ENCODE data around the gene DGKE. TPM values are rescaled to one million over a fixed set of nuclear protein-coding genes. Genes with fewer than 3 reads are reported as not detected.

The DGKE gene
- total RNA-seq, 1 experiment from 2014 or later: 10.0 TPM

- no peak for TF ChIP-seq CTCF (IDR thresholded peaks at IDR 0.05; ENCODE audit: unreplicated experiment)
- no peak overlapping the region for H3K4me3 Mint-ChIP-seq (ENCODE audit: low read depth, unreplicated experiment)
- H3K27ac Mint-ChIP-seq (ENCODE audit: unreplicated experiment): no peak overlapping the region
- H3K27me3 Mint-ChIP-seq (ENCODE audit: unreplicated experiment): no peaks in the 10 kb centered on the region
- CTCF ChIA-PET: no interaction called here
- H3K36me3 Mint-ChIP-seq (ENCODE audit: insufficient read depth, unreplicated experiment): no peaks in the 10 kb centered on the region
- no peaks in the 10 kb centered on the region for H3K9me3 Mint-ChIP-seq (ENCODE audit: low read depth, unreplicated experiment)
- intact Hi-C loops (cut with micrococcal nuclease; ENCODE audit: unreplicated experiment): no loop called here
- no peak for DNase-seq
- no TSS peak for BruUV-seq (replicated peaks)
- H3K4me1 Mint-ChIP-seq (ENCODE audit: low read depth, unreplicated experiment): no peaks in the 10 kb centered on the region
These were observed 13.2 kb downstream of the DGKE start for GRCh38 chr17:56847106-56847505.

- DNase-seq: no peak
- Mint-ChIP-seq H3K4me3 (ENCODE audit: low read depth, unreplicated experiment) (no peak overlapping the region), H3K4me1 (ENCODE audit: low read depth, unreplicated experiment) (no peaks in the 10 kb centered on the region), H3K9me3 (ENCODE audit: low read depth, unreplicated experiment) (no peaks in the 10 kb centered on the region), H3K36me3 (ENCODE audit: insufficient read depth, unreplicated experiment) (no peaks in the 10 kb centered on the region), H3K27ac (ENCODE audit: unreplicated experiment) (no peak overlapping the region), H3K27me3 (ENCODE audit: unreplicated experiment) (no peaks in the 10 kb centered on the region)
- TF ChIP-seq CTCF (IDR thresholded peaks at IDR 0.05; ENCODE audit: unreplicated experiment): no peak
- no TSS peak for BruUV-seq (replicated peaks)
- intact Hi-C loops (cut with micrococcal nuclease; ENCODE audit: unreplicated experiment): no loop called here
- CTCF ChIA-PET: no interaction called here
These were observed 15.2 kb downstream of the DGKE start for GRCh38 chr17:56849131-56849530.

DNA sequence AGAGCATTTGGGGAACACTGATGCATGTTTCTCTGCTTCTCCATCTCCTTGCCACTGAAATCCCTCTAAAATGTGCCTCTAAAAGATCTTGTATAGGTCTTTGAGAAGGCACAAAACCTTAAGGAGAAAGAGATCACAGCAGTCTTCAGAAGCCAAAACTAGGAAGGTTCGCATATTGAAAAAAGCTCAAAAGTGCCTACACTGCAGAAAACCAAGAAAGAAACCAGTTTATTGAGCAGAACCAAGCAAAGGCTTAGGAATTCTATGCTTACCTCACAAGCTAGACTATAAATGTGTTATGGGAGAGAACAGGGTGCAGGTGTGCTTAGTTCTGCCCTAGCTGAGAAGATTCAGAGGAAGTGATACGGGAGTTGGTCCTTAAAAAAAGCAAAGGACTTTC is 16.6 kb downstream of the DGKE start:
- TF ChIP-seq CTCF (IDR thresholded peaks at IDR 0.05; ENCODE audit: unreplicated experiment): no peak
- intact Hi-C loops (cut with micrococcal nuclease; ENCODE audit: unreplicated experiment): no loop called here
- H3K9me3 Mint-ChIP-seq (ENCODE audit: low read depth, unreplicated experiment): no peaks in the 10 kb centered on the region
- DNase-seq: no peak
- no peak overlapping the region for H3K27ac Mint-ChIP-seq (ENCODE audit: unreplicated experiment)
- H3K27me3 Mint-ChIP-seq (ENCODE audit: unreplicated experiment): no peaks in the 10 kb centered on the region
- CTCF ChIA-PET: interaction anchor here (1.1 kb wide), 1 partner anchor 26 kb away, joined by 3 read pairs; no protein-coding TSS in a partner anchor
- H3K36me3 Mint-ChIP-seq (ENCODE audit: insufficient read depth, unreplicated experiment): peaks cover 8% of the 10 kb centered on the region
- no peaks in the 10 kb centered on the region for H3K4me1 Mint-ChIP-seq (ENCODE audit: low read depth, unreplicated experiment)
- H3K4me3 Mint-ChIP-seq (ENCODE audit: low read depth, unreplicated experiment): no peak overlapping the region
- no TSS peak for BruUV-seq (replicated peaks)

GRCh38 chr17:56851008-56851407 is 17.1 kb downstream of the DGKE start:
- DNase-seq: no peak
- CTCF ChIA-PET: interaction anchor here (1.1 kb wide), 1 partner anchor 27 kb away, joined by 3 read pairs; no protein-coding TSS in a partner anchor
- no peak for TF ChIP-seq CTCF (IDR thresholded peaks at IDR 0.05; ENCODE audit: unreplicated experiment)
- no peaks in the 10 kb centered on the region for H3K27me3 Mint-ChIP-seq (ENCODE audit: unreplicated experiment)
- H3K4me1 Mint-ChIP-seq (ENCODE audit: low read depth, unreplicated experiment): no peaks in the 10 kb centered on the region
- no peak overlapping the region for H3K27ac Mint-ChIP-seq (ENCODE audit: unreplicated experiment)
- H3K36me3 Mint-ChIP-seq (ENCODE audit: insufficient read depth, unreplicated experiment): peaks cover 12% of the 10 kb centered on the region
- no peaks in the 10 kb centered on the region for H3K9me3 Mint-ChIP-seq (ENCODE audit: low read depth, unreplicated experiment)
- no TSS peak for BruUV-seq (replicated peaks)
- H3K4me3 Mint-ChIP-seq (ENCODE audit: low read depth, unreplicated experiment): no peak overlapping the region
- intact Hi-C loops (cut with micrococcal nuclease; ENCODE audit: unreplicated experiment): no loop called here
